HG03280 (cell line): ENCODE measurements around the gene SLC9A3.

Experiments used
- ATAC-seq: cut with Tn5 transposase; IDR thresholded peaks from one replicate; pipeline ENCODE4 v1.9.1; 2021; ENCODE audit warnings: mild to moderate bottlenecking, moderate library complexity; ENCODE audit not compliant: unreplicated experiment

The SLC9A3 gene

DNA sequence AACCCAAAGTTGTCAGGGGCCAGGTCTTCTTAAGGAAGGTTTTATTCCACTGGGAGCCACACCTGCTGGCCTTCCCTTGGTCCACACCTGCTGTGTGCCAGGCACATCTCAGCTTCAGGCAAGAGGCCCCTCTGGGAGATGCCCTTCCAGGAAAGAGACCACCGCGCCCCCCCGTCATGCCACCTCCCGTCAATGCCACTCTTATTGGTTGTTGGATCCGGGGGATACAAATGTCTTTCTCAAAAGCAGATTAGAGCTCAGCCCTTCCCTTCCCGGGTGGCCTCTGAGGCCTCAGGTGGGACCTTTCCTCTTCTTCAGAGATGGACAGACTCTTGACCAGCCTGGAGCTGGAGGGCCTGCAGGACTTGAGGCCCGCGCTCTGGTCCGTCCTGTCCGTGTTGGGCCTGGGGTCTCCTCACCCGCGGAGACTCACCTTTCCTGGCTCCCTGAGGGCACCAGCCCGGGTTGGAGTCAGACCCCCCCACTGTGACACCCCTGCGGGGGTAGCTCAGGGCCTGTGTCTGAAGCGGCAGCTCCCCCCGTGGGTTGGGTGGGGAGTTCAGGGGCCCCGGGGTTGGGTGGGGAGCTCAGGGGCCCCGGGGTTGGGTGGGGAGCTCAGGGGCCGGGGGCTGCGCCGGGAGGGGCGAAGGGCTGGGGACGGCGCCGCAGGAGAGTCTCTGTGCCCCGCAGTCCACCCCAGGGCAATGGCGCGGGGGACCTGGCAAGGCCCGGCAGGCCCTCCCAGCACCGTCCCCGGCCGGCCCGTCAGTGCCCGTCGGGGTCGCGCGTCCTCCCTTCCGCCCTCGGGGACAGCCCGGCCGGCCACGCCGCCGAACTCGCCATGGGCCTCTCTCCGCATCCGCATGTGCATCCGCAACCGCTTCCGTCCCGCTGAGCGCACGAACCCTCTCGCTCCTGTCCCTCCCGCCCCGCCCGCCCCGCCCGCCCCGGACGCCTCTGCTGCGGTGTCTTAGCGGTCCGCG is 3.7 kb upstream of the SLC9A3 start:
- ATAC-seq, result no peak

DNA sequence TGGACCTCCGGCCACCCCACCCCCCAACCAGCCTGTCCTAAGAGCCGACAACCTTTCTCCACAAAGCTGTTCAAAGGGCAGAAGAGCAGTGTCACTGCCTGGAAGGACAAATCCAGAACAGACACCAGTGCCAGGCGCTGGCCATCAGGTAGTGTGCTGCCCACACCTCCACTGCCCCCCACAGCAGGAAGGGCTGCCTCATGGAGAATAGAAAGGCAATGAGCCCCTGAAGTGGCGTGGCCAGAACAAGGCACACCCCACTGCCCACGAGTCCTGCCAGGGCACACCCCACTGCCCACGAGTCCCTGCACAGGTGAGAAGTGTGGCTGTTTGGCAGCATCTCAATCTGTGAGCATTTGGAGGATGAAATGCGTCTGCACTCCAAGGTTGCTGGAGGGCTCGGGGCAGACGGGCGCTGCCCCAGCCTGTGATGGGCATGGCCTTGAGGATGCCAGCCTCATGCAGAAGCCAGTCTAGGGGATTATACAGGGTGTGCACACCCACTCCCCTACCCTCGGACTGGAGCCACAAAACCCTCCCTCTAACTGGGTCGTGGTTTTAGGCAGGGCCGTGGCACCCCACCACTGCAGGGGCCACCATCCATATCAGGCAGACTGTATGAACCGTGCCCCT is 2.3 kb upstream of the SLC9A3 start:
- ATAC-seq, result no peak

DNA sequence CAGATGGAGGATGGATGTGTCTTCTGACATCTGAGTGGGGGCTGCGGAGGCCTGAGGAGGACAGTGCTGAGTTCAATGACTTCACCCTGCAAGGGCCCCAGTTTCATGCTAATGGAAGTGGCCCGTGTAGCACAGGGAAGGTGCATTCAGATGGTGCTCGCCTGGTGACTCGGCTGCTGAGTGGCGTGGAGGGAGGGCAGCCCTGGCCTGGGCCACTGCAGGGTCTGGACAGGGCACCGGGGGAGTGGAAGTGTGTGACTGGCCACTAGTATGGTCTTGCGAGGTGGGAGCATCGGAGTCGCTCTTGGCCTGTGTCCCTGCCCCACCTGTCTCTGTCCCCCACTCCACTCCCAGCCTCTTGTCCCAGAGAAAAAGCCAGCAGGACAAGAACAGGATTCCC is 1.7 kb upstream of the SLC9A3 start:
- ATAC-seq, result no peak

DNA sequence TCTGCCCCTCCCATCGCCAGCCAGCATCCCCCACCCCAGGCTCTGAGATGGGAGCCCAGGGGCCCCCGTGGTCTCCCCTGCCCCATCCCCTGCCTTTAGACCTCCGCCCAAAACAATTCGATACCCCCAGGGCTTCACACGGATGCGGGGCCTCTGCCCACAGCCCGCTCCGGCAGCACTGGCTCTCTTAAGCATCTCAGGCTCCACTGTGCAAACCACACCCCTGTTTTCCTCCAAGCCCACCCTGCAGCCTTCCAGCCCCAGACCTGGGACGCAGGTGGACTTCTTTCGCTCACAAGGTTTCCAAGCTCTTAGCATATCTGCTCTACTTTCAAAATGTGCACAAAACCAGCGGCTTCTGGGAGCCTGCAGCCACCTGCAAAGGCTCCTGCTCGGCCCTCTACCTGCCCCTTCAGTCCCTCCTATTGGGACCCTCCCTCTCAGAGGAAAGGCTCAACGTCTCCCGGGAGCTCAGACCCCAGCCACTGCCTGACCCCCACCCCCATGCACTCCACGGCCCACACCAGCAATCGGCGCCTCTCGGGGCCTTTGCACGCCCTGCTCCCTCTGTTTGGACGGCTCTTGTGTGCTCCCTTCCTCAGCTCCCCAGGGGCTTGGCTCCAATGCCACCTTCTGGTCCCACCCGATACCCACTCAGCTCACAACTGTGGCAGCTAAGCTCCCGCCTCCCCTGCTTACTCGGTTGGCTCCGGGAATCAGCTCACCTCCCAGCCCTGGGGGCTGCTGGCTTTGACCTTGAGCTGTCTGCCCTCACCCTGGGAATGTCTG is 918 bp upstream of the SLC9A3 start:
- no peak for ATAC-seq

DNA sequence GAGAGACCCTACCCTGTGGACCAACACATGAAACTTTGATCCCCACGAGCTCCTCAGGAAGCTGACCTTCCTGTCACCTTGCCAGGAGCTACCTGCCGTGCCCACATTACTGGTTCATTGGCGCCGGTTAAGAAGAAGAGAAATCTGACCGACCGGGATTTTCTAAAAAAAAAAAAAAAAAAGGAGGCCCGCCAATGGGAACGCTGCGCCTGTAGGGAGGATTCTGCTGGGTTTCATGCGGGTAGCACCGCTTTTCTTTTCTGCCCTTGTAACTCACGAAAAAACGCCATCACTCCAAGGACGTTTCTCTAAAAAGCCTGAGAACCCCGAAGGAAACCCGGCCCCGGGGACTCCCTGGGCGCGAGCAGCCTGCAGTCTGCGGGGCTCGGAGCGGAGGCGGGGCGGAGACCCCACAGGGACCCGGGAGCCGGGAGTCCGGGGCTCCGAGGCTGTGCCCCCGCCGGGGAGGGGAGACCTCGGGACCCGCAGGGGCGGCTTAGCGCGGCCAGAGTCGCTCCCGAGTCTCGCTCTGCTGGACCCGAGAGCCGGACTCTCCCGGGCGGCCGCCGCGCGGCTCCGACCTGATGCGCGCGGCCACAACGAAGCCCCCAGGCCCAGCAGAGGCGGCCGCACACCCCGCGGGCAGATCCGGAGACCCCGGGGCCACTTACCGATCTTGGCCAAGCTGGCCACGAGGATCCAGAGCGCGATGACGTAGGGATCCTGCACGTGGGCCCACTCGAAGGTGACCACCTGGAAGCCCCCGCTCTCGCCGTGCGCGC is 617 bp downstream of the SLC9A3 start:
- ATAC-seq, result no peak

DNA sequence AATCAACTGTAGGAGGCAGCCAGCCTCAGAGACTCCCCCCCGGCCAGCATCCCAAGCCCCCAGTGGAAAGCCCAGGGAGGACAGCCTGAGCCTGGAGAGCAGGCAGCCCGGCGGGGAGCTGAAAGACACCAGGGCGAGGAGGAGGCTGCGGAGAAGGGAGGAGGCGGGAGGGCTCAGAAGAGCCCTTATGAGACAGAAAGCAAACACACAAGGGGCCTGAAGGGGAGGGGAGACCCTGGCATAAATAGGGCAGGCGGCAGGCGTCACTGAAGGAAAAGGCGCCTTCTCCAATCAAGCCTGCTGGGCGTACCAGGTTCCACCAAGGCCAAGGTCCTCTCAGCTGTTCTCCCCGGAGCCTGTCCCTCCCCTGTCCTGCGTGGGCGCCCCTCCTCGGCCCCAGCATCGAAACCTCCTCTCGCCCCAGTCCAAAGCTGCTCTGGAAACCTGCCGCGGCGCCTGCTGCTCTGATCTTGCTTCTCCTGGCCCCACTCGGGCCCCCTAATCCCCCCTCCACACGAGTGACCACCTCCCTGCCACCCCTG is 1.3 kb downstream of the SLC9A3 start:
- ATAC-seq, result no peak

DNA sequence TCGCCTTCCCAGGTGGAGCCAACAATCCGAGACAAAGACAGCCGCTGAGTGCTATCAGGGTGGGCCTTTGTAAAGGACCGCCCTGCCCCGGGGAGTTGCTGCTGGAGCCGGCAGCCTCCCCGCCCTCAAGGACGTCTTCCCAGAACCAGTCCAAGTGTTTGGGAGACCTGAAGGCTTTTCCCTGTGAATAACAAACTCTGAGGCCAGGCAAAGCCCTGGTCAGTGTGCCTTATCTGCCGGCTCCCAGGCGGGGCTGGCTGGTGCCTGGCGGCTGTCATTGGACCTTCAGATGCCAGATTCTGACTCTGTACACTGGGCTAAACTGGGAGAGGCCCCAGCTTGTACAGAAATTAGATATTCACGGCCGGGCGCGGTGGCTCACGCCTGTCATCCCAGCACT is 2.1 kb downstream of the SLC9A3 start:
- ATAC-seq, result no peak

DNA sequence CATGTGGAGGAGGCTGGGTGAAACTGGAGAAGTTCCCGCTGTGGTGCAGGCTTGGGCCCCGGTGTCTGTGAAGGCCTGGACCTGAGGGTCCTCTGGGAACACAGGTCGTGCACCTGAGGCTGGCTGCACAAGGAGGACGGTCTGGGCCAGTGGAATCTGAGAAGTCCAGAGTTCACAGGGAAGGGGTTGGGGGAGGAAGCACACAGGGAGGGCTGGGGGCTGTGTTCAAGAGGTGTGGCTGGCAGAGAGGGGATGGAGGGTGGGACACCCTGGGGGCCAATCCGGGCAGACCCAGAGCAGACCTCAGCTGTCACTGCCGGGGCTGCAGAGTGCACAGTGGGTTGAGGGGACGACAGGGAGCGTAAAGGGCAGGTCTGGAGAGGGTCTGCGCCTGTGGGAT is 2.6 kb downstream of the SLC9A3 start:
- no peak for ATAC-seq

DNA sequence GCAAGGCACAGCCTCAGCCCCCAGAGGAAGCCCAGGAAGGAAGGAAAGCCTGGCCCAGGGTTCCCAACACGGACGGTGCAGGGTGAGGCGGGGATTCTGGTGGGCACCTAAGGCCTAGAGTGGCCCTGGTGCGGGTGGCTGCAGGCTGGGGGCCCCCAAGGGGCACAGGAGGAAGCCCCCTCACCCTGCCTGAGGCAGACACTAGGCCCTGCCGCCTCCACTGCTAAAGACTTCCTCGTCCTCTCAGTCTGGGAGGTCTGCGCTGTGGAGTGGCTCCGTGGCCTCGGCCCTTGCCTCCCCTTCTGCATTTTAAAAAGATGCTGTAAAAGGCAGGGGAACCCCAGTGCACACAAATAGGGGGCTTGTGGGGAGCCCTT is 3.4 kb downstream of the SLC9A3 start:
- no peak for ATAC-seq

DNA sequence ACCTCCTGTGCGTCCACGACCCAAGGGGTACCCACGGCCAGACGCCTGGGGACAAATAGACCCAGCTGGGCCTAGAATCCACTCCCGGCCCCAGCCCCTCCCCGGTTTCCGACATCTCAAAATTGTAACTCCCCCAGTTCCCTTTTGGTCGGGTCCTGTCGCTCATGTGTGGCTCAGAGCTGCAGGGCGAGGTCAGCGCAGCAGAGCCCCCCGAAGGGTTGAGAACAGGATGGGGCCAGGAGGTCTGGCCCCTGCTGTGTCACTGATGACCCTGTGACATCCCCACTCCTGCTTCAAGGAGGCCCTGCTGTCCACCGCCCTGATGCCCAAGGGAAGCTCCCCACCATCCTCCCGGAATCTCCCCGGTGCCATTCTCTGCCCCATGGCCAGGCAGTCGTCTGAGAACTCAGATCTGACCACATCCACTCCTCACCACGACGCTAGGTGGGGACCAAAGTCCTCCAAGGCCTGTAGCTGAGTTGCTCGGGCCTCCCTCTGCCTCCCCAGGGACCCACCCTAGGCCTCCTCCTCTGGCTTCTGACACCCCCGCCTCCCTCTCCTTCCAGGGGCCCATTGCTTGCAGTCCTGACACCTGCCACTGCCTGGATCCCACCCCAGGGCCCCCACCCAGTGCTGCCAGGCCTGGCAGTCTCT is 3.9 kb downstream of the SLC9A3 start:
- no peak for ATAC-seq

DNA sequence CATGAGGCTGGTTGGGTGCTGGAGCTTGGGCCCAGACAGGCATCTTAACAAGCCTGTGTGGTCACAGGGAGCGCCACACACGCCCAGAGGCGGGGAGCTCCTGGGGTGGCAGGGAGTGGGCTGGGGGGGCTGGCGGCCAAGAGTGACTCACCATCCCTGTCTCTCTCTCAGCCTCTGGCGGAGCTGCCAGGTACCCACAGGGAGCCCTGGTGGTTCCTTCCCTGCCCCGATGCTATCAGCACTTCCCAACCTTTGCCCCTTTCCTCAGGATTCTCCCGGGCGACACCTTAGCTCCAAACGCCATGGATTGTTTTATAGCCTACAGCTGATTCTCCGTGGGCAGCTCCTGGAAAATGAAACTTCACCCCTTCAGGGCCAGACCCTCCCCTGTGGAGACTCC is 5.5 kb downstream of the SLC9A3 start:
- ATAC-seq, result no peak

DNA sequence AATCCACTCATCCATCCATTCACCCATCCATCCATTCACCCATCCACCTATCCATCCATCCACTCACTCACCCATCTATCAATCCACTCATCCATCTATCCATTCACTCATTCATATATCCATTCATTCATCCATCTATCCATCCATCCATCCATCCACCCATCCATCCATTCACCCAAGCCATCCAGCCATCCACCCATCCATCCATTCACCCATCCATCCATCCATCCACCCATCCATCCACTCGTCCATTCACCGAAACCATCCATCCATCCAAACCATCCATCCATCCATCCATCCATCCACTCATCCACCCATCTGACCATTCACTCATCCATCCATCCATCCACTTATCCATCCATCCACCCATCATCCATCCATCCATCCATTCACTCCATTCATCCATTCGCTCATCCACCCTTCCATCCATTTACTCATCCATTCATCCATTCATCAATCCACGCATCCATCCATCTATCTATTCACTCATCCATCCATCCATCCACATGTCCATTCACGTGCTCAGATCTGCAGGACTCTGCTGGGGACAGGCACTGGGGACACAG is 6.6 kb downstream of the SLC9A3 start:
- ATAC-seq, result no peak

DNA sequence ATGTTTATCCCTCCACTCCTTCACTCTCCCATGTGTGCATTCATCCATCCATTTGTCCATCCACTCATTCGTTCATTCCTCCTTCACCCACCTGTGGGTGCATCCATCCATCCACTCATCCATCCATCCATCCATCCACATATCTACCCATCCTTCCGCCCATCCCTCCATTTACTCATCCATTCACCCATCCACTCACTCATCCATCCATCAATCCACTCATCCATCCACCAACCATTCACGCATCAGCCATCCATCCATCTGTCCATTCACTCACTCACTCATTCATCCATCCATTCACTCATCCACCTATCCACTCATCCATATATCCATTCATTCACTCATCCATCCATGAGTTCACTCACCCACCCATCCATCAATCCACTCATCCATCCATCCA is 7.3 kb downstream of the SLC9A3 start:
- ATAC-seq, result no peak

DNA sequence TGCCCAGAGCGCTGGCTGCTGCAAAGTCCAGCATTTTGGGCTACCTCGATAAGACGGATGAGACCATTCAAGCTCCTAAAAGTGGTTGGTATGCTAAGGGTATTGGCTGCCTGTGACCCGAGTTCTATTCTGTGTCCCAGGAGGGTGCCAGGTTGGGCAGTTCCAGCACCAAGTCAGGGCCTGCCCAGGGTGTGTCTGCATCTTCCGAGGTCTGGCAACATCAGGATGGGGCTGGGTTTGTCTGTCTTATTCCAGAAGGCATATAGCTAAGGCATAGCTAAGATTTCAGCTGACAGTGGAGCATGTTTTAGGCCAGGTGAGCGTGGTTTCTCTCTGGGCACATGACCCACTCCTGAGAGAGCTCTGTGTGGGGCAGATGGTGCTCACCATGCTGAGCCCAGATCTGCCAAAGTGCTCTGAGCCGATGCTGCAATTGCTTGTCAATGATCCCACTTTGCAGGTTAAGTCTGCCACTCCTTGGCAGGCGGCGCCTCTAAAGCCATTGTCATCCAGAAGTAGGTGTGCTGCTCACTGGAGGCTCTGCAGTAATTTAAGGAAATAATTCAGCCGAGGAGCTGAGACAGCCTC is 7.8 kb downstream of the SLC9A3 start:
- ATAC-seq, result no peak

DNA sequence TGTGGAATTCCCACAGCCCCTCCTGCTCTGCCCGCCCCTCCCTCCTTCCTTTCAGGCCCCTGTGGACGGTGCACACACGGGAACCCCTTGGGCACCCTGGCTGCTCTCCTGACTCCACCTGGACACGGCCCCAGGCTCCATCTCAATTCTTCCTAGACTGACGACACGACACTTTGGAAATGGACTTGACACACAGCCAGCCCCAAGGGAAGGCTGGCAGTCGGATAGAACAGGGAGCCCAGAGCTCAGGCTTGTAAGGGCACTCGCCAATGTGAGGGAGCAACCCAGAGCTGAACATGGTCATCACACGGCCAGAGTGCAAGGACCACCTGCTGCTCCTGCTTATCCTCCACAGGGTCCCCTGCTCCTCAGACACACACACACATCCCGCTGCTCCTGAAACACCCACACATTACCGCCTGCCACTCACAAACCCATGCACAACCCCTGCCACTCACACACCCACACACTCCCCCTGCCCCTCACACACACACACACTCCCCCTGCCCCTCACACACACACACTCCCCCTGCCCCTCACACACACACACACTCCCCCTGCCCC is 8.9 kb downstream of the SLC9A3 start:
- ATAC-seq, result no peak

DNA sequence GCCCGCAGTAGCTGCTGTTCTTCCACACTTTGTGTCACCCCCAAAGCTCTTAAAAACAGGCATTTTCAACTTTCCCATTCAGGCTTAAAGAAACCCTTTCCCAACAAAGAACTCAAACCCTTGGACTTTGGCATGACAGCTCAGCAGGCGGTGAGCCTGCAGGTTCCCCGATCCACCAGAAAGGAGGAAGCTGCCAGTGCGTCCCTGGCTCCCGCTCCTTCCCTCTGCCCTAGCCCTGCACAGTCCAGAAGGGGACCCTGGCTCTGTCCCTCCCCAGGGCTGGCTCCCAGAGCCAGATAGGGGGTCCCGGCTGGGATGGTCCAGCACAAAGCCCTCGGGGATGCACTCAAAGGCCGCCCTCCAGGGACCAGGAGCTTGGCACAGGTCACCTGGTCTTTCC is 9.6 kb downstream of the SLC9A3 start:
- no peak for ATAC-seq

DNA sequence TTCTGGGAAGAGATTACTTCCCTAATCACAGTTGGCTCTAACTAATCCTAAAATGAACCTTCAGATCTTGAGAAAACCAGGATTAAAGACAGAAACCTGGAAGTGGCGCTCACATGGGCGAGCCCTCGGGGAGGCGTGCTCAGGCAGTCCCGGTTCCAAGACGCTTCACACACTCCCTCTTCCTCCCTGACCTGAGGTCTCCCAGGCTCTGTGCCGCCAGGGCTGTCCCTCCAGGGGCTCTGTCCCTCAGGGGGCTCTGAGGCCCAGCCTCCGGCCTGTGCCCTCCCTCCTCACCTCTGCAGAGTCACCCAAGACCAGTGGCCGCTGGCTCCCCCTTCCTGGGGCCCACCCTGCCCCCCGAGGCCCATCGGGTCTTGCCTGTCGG is 10.2 kb downstream of the SLC9A3 start:
- no peak for ATAC-seq

DNA sequence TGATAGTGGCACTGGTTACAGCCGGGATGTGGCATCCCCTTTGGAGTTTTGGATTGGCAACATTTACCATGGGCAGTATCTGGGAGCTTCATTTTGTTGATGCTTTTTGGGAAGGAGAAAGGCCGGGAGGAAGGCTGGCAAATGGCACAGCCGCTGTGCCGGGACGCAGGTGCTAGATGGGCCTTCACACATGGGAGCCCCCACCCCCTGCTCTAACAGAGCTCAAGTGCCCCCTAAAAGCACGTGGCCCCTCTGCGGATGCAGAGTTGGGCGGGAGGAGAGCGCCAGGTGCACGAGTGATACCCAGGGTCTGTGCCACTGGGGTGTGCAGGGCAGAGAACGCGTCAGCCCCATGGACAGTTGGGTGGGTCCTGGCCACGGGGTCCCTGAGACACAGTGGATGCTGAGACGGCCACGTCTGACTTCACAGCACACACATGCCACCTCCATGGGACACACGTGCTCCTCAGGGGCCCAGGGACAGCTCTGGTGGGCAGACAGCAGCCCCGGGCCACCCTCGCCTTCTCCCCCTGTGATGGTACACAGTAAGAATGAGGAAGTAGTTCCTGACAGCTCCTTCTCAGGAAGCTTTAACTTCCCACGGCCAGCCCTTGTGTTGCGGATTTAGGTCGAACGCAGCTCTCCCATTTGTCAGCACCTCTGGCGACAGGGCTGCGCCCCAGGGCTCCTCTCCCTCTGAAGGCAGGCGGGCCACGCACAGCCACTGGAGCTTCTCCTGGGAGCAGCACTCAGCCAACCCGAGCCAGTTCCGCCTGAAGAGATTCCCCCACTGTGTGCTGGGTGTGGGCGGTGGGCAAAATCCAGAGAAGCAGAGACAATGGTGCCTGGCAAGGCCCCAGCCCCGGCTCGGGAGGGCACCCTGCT is 10.8 kb downstream of the SLC9A3 start:
- no peak for ATAC-seq
